IPS DF 4.7 (cell line): ENCODE measurements around the gene ANKRD13D.
"Not testable (repeated sequence)": the region's sequence is repeated elsewhere in the genome, so short reads cannot be mapped to it uniquely, and the experiment has no call there.

ENCODE experiments used
- DNase-seq: peaks from one replicate; pipeline ENCODE4 v3.0.0-alpha.2; 2013; ENCODE audit warnings: low spot score; ENCODE audit errors: extremely low read depth

Gene ANKRD13D

DNA sequence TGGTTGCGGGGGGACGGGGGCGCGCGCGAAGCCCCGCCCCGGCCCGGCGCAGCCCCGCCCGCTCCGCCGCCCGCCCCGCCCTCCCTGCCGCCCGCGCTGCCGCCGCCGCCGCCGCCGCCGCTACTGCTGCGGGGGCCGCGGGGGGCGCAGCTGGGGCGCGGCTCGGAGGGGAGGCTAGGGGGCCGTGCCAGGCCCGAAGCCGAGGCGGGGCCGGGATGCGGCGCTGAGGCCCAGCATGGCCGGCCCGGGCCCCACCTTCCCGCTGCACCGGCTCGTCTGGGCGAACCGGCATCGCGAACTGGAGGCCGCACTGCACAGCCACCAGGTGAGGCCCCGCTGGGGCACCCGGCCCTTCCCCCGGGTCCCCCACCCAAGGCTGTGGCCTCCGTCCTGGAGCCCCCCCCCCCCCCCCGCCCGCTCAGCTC, at the start of gene ANKRD13D:
TSS of gene ANKRD13D (plus strand) at position 78 of the 425 bp plus-strand sequence. CDS start at position 236, 158 bp downstream.
- no peak for DNase-seq

DNA sequence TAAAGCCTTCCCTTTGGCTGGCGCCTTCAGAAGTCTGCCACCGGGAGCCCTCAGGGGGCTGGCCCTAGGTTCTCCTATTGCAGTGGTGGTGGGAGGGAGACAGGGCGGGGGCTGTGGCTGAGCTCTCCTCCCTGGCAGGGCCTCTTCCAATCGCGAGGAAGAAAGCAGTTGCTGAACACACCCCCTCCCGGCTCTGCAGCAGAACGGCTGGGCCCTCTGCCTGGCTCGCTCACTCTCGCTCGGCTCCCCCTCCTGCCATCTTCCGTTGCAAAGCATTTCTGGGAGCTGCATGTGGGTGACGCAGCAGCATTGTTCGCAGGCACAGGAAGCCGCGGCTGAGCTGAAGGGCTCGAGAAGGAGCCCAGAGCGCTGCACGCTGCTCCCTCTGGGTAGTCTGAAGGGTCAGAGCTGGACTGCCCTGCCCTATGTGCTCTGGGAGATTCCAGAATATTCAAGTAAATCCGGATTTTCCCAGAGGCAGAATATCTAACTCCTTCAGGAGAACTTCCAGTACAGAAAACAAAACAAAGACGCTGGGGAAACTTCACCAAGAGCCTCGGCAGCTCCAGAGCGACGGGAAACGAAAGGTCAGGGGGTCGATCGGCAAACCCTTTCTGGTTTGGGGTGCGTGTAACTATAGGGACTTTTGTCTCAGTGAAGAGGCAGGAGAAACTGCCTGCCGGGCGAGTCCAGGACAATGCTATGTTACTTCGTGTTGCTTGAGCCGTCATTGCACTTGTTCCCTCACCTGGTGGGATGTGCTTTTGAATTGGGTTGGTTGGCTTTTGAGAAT, 49.1 kb upstream of the ANKRD13D start:
- DNase-seq: peak; percentile 94

DNA sequence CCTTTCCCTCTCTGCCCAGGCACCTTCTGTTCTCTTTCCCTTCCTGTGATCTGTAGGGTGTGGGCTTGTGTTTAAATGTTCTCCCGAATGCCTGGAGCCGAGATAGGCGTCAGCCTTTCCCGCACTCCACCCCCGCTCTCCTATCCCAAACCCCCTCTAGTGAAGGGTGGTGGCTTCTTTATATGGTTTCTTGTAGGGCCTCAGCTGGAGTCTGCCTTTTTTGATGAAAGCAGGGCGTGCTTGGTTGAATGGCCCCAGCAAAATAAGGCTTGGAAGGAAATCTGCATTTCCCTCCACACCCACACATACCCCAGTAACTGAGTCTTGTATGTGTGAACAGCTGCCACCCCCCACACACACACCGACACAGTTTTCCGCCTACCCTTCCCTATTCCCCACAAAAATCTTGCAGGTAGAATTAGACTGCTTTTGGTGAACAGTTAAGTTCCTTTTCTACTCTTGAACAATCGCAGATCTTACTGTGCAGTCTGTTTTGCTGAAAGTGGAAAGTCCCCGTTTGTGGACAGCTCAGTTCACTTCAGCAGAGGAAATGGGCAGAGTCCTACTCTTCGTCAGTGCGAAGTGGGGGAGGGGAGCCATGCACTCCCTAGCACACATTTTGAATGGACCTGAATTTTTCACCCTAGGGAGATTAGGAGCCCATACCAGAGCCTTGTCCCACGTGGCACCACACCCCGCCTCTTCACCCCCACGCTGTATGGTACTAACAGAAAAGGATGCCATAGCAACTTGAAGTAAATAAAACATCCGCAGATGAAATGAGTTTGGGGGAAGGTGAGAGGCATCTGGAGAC, 48.3 kb upstream of the ANKRD13D start:
- no peak for DNase-seq

DNA sequence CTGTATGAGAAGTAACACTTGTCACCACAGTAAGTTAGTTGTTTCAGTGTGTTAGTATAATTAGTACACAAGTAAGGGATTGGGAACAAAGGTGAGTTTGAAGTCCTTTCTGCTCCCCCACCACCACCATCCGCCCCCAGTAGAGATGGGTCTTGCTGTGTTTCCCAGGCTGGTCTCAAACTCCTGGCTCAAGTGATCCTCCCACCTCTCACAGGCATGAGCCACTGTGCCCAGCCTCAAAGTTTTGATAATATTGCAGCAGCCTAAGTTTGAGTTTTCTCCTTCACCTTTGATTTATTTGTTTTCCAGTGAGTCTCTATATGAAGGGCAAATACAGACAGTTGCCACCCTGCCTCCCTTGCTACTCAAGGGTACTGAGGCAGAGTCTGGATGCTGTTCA, 46.6 kb upstream of the ANKRD13D start:
- DNase-seq: no peak

DNA sequence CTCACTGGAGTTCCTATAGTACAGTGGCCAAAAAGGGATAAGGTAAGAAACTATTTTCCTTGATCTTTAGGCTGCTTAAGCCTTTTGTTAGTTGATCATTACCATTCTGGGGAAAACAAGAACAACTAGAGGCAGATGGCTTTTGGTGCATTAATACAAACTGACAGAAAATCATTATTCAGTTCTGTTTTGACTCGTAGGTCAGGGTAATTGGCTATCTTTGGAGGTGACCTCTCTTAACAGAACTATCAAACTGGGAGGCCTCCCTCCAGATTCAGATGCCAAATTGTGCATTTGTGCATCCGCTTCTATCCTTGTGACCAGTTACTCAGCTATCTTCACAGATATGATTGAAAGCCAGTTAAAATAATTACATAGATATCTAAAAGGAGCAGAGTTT, 46.1 kb upstream of the ANKRD13D start:
- DNase-seq: no peak

DNA sequence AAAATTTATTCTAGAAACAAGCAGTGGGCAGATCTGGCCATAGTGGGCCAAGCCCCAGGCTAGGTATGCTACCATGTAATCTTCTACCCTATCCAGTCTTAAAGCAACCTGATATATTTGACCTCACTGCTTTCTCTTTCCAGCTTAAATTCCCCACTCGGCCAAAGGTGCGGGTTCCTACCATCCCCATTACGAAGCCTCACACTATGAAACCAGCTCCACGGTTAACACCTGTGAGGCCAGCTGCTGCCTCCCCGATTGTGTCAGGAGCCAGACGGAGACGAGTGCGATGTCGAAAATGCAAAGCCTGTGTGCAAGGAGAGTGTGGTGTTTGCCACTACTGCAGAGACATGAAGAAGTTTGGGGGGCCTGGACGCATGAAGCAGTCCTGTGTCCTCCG, 44.1 kb upstream of the ANKRD13D start:
- no peak for DNase-seq

DNA sequence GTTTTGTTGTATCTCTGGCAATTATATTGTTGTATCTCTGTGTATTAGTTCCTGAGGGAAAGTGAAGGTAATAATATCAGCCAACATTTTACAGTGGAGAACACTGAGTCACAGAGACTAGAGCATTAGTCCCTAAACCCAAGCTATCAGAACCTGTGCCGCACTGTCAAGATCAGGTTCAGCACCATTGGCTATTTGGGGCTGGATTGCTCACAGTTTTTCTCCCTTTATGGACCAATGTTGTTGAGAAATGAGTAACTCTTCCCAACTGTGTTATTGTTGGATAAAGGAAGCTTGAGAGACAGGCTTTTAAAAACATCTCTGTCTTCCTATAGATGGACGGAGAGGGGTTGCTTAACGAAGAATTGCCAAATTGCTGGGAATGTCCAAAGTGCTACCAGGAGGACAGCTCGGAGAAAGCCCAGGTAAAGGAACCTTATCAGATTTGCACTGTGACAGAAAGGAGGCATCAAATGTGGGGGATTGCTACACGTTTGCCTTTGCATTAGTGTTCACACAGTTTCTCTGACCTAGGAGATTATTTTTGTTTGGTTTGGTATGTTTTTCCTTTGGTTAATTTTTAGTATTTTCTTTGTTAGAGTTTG, 41.1 kb upstream of the ANKRD13D start:
- DNase-seq: no peak

DNA sequence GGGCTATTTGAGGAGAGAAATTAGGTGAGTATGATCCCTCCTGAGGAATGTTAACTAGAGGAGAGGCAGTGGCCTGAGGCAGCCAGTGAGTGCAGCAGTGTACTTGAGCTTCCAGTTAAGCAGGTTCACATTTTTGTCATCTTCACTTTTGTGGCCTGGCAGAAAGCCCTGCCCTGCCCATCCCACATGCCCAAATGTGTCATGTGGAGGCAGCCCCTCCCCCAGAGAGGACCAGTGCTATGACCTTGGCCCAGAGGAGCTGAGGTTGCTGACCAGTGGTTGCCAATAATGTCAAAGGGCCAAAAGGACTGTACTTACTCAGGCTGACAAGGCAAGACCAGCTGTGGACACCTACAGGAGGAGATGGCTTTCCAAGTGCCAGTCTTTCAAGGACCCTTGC, 40.5 kb upstream of the ANKRD13D start:
- DNase-seq: no peak

DNA sequence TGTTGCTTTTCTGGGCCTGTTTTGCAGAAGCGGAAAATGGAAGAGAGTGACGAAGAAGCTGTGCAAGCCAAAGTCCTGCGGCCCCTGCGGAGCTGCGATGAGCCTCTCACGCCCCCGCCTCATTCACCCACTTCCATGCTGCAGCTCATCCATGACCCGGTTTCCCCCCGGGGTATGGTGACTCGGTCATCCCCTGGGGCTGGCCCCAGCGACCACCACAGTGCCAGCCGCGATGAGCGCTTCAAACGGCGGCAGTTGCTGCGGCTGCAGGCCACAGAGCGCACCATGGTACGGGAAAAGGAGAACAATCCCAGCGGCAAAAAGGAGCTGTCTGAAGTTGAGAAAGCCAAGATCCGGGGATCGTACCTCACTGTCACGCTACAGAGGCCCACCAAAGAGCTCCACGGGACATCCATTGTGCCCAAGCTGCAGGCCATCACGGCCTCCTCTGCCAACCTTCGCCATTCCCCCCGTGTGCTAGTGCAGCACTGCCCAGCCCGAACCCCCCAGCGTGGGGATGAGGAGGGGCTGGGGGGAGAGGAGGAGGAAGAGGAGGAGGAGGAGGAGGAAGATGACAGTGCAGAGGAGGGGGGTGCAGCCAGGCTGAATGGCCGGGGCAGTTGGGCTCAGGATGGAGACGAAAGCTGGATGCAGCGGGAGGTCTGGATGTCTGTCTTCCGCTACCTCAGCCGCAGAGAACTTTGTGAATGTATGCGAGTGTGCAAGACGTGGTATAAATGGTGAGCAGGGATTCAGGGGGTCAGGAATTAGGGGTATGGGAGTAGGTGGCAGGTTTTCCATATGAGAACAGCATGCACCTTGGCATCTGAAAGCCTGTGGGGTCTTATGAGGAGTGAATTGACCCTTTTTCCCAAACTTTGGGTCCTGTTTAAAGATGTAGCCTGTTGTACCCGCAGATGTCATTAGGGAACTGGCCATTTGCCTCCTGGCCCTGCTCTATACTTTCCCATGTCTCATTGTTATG, 38.8 kb upstream of the ANKRD13D start:
- no peak for DNase-seq

DNA sequence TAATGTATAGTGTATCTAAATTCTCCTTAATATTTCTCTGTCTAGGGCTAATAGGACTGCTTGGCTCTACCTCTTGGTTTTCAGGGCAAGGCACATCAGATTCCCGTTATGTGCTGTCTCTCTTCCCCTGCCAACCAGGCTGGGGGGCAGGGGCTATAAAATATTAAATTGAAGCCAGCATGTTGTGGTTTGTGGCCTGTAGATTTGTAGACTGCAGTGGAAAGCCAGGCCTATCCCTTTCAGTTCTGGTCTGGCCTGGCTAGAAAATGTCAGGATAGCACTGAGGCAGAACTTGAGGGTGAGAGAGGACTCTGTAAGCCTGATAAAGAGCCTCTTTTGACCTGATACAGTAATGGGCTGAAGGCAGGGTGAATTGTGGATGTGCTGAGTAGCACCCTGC, 37.3 kb upstream of the ANKRD13D start:
- DNase-seq: no peak

DNA sequence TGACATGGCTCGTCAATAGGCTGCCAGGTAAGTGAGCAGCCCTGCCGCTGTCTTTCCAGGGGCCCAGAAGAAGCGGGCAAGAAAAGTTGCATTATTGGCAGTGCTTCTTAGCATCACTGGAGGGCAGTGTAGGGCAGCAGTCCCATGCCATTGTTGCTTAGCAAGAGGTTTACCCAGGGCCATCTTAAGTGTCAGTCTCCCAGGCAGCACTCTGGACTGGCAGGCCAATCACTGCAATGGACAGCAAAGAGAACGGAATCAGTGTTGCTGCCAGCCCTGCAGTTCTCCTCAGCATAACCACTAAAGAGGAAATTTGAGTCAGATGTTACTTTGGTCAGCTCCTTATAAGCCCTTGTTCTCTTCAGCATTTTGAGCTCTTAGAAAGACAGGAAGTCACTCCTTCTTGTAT, 36.3 kb upstream of the ANKRD13D start:
- DNase-seq: no peak

DNA sequence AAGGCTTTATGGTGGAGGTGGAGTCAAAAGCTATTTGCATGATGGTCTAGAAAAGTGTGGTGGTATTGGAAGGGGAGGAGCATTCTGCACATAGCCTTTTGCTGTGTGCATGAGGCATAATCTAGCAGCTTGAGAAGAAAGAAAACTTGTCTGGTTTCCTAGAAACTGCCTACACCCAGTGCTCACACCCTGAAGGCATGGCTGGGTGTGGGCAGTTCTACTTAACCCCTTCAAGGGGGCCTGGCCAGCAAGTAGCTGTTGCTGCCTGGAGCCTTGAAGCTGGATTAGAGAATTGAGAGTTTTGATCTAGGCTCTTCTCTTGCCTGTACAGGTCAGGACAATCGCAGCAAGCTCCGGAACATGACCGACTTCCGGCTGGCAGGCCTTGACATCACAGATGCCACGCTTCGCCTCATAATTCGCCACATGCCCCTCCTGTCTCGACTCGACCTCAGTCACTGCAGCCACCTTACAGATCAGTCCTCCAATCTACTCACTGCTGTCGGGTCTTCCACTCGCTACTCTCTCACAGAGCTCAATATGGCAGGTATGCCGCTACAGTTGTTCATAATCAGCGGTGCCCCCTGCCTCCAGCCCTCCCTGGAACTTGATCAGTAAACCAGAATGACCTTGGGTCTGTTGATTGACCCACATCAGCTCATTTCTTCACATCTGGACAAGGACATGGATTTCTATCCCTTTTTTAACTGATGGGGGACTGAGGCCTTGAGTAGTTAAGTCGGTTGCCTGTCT, 35.1 kb upstream of the ANKRD13D start:
- DNase-seq: no peak

DNA sequence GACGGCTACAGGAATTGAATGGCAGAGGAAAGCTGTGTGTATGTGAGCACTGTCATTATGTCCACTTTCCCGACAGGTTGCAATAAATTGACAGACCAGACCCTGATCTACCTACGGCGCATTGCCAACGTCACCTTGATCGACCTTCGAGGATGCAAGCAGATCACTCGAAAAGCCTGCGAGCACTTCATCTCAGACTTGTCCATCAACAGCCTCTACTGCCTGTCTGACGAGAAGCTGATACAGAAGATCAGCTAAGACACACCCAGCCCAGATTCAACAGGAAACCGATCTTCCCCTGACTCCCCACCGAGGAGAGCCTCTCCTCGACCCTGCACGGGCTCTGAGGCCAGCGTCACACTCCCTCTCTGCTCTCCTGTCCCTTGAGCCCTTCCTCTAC, 34.3 kb upstream of the ANKRD13D start:
- no peak for DNase-seq

DNA sequence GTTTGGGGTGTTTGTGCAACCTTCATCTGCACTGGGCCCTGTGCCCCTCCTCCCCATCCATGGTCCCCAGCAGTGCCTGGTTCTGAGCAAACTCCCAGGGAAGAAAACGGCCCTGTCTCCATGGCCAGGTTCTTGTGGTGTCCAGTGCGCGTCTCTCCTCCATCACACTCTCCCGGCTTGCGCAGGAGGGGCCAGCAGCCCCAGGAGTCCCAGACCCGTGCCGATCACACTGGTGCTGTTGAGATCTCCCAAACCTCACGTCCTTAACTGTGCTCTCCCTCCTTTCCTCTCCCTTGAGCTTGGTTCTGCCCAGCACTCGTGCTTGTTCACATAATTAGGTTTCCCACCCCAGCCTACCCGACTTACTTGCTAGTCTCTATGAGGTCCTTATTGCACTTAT, 33.8 kb upstream of the ANKRD13D start:
- no peak for DNase-seq

DNA sequence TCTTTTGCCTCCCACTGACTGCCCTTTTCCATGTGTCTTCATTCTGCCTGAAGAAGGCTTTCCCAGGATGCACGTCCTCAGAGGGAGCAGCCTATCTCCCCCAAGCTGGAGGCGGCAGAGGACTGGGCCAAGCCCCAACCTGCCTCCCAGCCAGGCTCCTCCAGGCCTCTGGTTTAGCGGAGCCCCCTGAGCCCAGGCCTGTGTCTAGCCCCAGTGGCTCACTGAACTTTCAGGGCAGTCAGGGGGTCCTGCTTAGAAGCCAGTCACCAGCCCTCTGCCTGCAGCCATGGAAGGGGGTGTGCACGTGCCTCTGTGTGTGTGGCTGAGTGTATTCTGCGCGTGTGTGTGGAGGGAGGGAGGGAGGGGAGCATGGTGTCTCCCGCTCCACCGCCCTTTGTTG, 33.2 kb upstream of the ANKRD13D start:
- no peak for DNase-seq

DNA sequence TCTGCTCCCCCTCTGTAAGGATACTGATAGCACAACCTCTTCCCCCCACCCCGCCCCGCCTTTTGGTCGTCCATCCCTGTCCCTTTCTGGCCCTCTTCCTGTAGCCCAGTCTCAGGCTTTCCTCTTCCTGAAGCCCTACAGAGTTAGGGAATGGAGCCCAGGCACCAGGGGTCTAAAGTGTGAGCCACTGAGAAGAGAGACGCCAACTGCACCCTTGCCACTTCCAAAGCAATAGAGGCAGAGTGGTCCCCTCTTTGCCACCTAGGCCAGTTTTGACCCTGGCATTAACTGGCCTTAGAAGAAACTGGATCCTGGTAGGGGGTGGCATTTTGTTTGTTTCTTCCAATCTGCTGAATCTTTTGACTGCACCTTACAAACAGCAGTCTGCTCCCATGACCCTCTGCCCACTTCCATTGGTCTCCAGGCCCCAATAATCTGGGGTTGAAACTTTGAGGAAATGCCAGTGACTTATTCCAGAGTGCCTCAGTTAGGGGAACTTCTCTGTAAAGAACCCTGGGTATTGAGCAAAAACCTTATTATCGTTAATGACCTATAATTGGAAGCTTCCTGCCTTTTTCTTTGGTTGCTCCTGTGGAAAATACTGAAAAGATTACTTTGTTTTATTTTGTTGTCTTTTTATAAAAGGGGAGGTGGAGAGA, 32.5 kb upstream of the ANKRD13D start:
- no peak for DNase-seq

DNA sequence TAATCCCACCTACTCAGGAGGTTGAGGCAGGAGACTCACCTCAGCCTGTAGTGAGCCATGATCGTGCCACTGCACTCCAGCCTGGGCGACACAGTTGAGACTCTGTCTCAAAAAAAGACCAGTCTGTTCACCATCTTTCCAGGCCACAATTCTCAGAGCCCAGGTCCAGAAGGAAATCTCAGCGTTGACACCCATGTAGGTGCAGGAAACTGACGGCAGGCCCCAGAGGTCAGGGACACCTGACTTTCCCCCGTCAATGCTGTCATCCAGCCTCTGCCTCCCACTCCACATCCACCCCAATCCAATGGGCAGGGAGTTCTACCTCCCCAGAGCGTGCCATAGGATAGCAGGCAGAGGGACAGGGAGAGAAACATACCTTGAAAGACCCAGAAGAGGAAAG, 28.7 kb upstream of the ANKRD13D start:
- no peak for DNase-seq

DNA sequence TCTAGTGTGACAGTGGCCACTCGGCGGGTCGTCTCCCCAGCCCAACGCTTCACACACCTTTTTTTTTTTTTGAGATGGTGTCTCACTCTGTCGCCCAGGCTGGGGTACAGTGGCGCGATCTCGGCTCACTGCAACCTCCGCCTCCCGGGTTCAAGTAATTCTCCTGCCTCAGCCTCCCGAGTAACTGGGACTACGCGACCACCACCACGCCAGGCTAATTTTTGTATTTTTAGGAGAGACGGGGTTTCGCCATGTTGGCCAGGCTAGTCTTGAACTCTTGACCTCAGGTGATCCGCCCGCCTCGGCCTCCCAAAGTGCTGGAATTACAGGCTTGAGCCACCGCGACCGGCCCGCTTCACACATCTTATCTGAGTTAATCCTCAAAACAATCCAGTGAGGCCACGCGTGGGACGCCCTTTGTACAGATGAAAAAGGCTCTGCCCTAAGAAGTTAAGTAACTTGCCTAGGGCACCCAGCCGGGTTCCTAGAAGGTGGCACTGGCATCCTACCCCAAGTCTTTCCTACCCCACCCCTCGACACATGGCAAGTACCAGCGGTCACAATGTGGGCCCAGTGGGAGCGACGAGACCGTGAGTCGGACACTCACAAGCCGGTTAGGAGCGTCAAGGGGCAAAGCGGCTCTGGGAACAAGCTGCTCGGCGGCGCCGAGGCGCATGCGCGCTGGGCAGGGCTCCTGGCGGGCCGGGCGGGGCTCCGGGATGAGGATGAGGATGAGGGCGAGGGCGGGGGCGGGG, 28.0 kb upstream of the ANKRD13D start:
- not testable (repeated sequence) for DNase-seq

DNA sequence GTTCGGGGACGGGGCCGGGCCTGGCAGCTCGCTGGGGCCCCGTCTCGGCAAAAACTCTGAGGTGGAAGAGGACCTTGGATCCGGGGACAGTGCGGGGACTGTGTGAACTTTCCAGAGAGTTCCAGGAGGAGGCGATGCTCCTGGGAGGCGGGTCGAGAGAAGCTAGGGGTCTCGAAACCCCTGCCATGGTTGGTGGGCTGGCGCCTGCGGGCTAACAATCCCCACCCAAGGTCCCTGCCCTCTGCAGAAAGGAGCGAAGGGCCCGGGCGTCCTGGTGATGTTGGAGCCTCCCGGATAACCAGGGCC, 27.5 kb upstream of the ANKRD13D start:
- DNase-seq: no peak
